ENCODE results near the gene RAD18.

The RAD18 gene

GRCh38 chr3:8985411-8985831, 22.1 kb upstream of the RAD18 start:
- DNase-seq, result no peak

GRCh38 chr3:8984526-8984925, 21.3 kb upstream of the RAD18 start:
- DNase-seq, result no peak

GRCh38 chr3:8984081-8984480, 20.8 kb upstream of the RAD18 start:
- DNase-seq, result no peak

DNA sequence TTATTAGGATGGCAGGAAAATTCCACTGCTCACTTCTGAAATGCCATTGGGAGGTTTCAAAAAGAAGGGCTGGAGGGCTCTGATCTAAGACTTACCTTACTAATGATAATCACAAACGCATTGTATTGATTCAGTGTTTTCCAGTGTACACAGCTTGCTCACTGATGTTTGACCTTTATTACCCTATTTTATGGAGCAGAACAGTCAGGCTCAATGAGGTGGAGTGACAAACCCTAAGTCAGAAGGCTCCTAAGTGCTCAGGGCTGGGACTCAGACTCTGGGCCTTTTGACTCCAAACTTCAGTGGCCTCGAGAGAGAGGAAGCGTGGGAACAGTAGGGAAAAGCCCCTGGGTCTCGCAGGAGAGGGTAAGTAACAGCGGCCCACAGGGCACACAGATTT, 20.3 kb upstream of the RAD18 start:
- DNase-seq, result no peak

GRCh38 chr3:8983026-8983425, 19.8 kb upstream of the RAD18 start:
- no peak for DNase-seq

- peak; percentile 79 for DNase-seq
Observed at GRCh38 chr3:8982509-8982908, 19.2 kb upstream of the RAD18 start.

- no peak for DNase-seq
Observed at GRCh38 chr3:8981700-8982099, 18.4 kb upstream of the RAD18 start.

GRCh38 chr3:8981296-8981695, 18.0 kb upstream of the RAD18 start:
- peak; percentile 15 for DNase-seq

DNA sequence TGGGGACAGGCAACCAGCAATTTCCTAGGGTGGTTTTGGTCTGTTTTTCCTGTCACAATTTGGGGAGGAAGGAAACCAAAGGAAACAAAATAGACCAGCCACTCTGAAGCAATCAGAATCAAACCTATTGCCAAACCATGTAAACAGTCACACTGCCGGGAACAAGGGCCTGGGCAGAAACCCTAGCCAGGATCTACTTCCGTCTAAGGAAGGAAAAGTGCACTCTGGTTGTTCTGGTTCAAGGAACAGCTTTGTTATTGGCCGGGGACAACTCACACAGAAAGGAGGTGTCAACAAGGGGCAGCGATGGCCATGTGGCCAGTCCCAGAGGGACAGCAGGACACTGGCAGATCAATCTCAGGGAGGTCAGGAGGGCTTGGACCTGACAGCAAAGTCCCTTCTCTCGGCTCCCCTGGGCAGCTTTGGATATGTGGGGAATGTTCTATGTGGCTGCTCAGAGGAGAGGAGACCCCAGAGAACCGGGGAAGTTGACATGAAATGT, 17.5 kb upstream of the RAD18 start:
- peak; percentile 56 for DNase-seq

GRCh38 chr3:8979262-8979661, 16.0 kb upstream of the RAD18 start:
- DNase-seq, result no peak

DNA sequence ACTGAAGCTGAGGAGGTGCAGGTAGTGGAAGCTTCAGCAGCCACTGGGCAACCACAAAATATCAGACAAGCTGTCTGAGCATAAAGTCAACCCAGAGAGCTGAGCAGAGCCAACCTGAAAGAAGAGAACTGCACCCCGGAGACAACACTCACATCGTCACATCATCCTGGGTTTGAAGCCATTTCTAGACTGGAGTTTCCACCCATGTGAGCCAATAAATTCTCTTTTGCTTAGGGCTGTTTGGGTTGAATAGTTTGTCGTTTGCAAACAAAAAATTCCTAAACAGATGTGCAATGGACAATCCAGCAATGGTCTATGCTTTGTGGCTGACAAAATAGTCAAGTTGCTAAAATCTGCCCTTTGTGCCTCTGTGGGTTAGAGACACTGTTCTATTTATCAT, 15.3 kb upstream of the RAD18 start:
- no peak for DNase-seq

DNA sequence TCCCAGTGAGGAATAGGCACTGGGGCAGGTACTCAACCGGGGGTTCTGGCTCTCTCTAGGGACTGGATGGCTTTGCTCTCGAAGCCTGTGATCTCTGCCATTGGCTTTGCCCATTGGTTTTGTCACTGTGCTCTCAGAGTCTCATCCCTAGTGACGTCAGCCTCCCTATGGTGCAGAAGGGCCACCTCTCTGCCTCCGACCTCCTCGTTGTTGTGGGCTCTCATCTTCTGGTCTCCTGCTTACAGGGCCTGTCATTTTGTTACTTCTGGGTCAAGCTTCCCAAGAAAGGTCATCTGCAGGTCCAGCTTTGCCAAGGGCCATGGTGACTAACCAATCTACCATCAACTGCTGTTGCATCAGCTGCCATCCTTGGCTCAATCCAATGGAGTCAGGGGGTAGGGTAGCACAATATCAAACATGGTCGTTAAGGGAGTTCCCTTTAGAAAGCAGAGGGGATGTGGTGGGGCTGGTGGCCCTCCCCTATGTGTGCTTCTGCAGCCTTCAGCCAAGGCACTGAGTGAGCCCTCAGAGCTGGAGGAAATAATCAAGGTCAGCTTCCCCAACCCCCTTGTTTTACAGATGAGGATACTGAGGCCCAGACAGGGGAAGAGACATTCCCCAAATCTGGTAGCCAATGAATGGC, 13.4 kb upstream of the RAD18 start:
- no peak for DNase-seq

DNA sequence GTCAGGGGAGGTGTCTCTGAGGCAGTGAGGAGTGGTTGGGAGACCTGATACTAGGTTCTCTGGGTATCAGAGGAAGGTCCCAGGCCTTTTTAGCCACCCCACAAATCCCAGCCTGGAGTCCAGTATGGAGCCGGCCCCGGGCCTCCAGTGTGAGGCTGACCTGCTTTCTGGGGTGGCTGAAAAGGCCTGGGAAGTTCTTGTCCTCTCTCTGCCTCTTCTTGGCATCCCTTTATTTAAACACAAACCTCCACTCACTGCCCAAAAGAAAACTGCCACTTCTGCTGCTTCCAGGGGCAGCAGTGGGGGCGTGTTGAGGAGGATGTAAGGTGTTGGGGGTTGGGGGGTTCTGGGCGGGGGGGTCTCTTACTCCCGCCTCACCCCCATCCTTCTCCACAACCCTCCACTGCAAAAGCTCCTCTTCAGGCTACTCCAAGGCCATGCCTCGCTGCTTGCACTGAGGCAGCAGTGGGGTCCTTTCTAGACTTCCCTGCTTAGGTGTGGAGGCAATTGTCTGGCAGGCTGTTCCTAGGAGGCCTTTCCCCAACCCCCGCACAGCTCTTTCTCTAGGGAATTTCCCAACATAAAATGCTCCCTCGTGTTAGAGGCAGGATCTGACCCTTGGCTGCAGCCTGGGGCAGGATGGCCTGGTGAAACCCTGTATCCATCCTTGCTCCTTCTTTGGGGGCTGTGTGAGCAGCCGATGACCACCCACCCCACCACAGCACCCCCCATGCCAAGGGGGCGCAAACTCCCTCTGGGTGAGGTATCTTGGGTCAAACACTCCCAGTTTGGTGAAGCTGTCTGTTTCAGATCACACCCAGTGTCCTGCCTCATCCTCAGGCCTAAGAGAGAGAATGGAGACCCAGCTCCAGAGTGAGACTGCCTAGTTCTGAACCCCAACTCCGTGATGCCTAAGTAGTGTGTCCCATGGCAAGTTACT, 12.1 kb upstream of the RAD18 start:
- no peak for DNase-seq

DNA sequence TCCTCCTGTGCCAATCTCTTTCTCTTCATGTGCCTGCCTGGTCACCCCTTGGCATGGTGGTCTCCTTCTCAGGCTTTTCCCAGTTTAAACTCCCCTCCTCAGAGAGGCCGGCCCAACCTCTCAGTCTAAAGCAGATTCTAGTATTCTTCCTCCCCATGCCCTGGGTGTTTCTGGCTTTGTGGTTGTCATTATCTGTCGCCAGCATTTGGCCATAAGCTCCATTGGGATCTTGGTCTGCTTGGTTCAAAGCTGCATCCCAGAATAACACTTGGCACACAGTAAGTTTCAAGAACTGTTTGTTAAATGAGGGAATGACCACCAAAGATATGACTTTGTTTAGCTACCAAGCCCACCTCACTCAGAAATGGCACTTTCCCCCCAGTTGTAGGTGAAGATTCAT, 11.2 kb upstream of the RAD18 start:
- DNase-seq, result no peak

DNA sequence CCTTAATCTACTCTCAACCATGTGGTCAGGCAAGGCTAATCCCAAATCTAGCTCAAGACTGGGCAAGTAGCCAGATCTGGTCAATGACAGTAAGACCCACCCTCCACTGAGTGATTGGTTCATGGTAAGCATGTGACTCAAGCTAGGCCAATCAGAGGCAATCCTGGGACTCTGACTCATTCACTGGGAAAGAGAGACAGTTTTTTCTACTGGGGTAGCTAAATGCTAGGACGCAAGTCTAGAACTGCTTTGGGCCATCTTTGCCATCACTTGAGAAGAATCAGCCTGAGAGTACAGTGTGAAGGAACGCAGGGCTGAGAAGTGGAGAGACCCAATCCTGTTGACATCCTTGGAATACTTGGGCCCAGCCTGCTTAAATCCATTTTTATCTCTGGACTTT, 9.4 kb upstream of the RAD18 start:
- peak; percentile 61 for DNase-seq

- DNase-seq, result no peak
Observed at GRCh38 chr3:8970971-8971589, 7.8 kb upstream of the RAD18 start.

GRCh38 chr3:8969241-8969640, 6.0 kb upstream of the RAD18 start:
- no peak for DNase-seq

DNA sequence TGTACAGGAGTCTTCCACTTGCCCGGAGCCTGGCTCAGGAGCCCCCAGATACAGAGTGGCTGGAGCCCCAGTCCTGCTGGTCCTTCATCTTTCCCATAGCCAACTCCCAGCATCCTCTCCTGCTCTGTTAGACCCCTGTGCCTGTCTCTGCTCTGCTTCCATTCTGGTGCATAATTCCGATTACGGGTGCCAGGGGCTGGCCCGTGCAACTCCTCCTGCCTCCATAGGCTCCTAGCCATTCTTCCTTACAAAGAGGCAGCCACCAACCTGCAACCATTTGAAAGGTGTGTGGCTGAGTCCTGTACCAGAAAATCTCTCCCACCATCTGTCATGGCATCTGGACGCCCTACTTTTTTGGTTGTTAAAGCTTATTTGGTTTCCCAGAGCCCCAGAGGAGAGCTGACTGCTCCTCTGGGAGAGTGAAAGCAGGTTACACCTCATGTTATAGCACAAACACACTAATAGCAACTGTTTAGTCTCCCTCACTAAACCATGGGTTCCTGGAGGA, 5.2 kb upstream of the RAD18 start:
- DNase-seq, result no peak

DNA sequence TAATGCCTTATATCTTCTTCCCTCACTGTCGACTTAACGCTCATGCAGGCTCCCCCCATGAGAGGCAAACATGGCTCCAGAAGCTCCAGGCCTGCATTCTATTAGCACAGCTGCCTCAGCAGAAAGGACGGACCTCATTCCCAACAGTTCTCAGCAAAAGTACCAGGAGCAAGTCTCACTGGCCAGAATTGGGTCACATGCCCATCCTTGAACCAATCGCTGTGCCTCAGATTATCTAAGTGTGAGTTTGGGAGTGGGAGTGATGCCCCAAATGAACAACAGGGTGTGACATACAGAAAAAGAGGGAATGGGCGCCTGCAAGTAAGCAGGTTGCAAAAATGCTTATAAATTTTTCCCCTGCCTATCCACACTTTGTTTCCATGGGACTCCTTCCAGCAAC, 4.3 kb upstream of the RAD18 start:
- no peak for DNase-seq

DNA sequence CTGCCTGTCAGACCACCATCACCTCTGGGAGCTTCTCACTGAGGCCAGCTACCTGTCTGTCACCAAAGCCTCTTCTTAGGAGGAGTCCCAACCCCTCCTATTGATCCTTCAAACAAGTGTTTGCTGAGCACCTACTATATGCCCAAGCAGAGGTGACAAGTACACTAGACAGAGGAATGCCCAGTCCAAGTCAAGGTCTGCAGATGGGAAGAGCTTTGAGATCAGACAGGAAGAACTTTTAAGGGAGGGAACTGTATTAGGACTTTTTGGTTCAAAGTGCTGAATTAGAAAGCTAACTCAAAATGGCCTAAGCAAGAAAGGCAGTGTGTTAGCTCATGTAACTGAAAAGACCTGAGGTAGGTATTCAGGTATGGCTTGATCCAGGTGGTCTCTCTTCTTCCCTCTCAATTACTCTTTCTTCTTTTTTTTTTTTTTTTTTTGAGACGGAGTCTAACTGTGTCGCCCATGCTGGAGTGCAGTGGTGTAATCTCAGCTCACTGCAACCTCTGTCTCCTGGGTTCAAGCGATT, 3.6 kb upstream of the RAD18 start:
- DNase-seq, result no peak

GRCh38 chr3:8966150-8966819, 3.0 kb upstream of the RAD18 start:
- no peak for DNase-seq

Data from MV-4-11 (cell line).